DOHH2 (cell line): ENCODE data around the gene HSPA6.
"Not testable (repeated sequence)": the region's sequence is repeated elsewhere in the genome, so short reads cannot be mapped to it uniquely, and the experiment has no call there.

Experiments used
- H3F3A ChIP-seq: fragments of 200-600 bp; sonication (generic), shearing (Covaris generic); 2 replicates; pipeline ENCODE4 v1.6.0; 2016; ENCODE audit warnings: antibody characterized with exemption, mild to moderate bottlenecking; ENCODE audit not compliant: control insufficient read depth, insufficient read depth
- H3K27ac ChIP-seq: fragments of 200-600 bp; sonication (generic); 2 replicates; pipeline ENCODE4 v1.5.1; 2014; ENCODE audit warnings: low read depth, mild to moderate bottlenecking, low read length, moderate library complexity
- H3K27me3 ChIP-seq: fragments of 200-600 bp; sonication (generic); 2 replicates; pipeline ENCODE4 v1.6.1; 2014; ENCODE audit warnings: mild to moderate bottlenecking, low read length, mixed read lengths; ENCODE audit not compliant: control insufficient read depth
- H3K36me3 ChIP-seq: fragments of 200-600 bp; sonication (generic); 2 replicates; pipeline ENCODE4 v1.6.1; 2014; ENCODE audit warnings: mild to moderate bottlenecking, low read length, moderate library complexity, mixed read lengths; ENCODE audit not compliant: control insufficient read depth
- H3K4me1 ChIP-seq: fragments of 200-600 bp; sonication (generic); 2 replicates; pipeline ENCODE4 v1.6.1; 2014; ENCODE audit warnings: mild to moderate bottlenecking, low read length, mixed read lengths; ENCODE audit not compliant: control insufficient read depth
- H3K4me2 ChIP-seq: fragments of 200-600 bp; sonication (generic); 2 replicates; pipeline ENCODE4 v1.6.0; 2014; ENCODE audit warnings: mild to moderate bottlenecking, low read length, moderate library complexity
- H3K4me3 ChIP-seq: fragments of 200-600 bp; sonication (generic); 2 replicates; pipeline ENCODE4 v1.5.1; 2014; ENCODE audit warnings: mild to moderate bottlenecking, low read length, mixed read lengths
- H3K79me2 ChIP-seq: fragments of 200-600 bp; sonication (generic); 2 replicates; pipeline ENCODE4 v1.6.1; 2014; ENCODE audit warnings: mild to moderate bottlenecking, low read length, mixed read lengths; ENCODE audit not compliant: control insufficient read depth
- H3K9me2 ChIP-seq: fragments of 200-600 bp; sonication (generic); replicated peaks from 2 replicates; pipeline ENCODE4 v1.6.1; 2014; ENCODE audit warnings: mild to moderate bottlenecking, low read length, mixed read lengths; ENCODE audit not compliant: control insufficient read depth
- H3K9me3 ChIP-seq: fragments of 200-600 bp; sonication (generic); 2 replicates; pipeline ENCODE4 v1.6.1; 2014; ENCODE audit warnings: antibody characterized with exemption, low read length, mixed read lengths; ENCODE audit not compliant: control insufficient read depth, insufficient read depth
- H4K20me1 ChIP-seq: fragments of 200-600 bp; sonication (generic); 2 replicates; pipeline ENCODE4 v1.6.0; 2014; ENCODE audit warnings: low read depth, mild to moderate bottlenecking, antibody characterized with exemption, low read length, moderate library complexity; ENCODE audit not compliant: control insufficient read depth, insufficient read depth

Gene HSPA6

GRCh38 chr1:161557506-161558450 is 33.4 kb downstream of the HSPA6 start:
- not testable (repeated sequence) for H3K9me2 ChIP-seq, H3K36me3 ChIP-seq, H4K20me1 ChIP-seq, H3K9me3 ChIP-seq, H3K4me2 ChIP-seq, H3K27ac ChIP-seq, H3K4me3 ChIP-seq, H3K79me2 ChIP-seq, H3K4me1 ChIP-seq, H3F3A ChIP-seq, H3K27me3 ChIP-seq

- H4K20me1 ChIP-seq, H3K4me3 ChIP-seq, H3K27ac ChIP-seq, H3K79me2 ChIP-seq, H3K27me3 ChIP-seq, H3K4me1 ChIP-seq, H3K9me2 ChIP-seq, H3K9me3 ChIP-seq, H3K36me3 ChIP-seq, H3F3A ChIP-seq: not testable (repeated sequence)
- peak overlapping the region; percentile 46 for H3K4me2 ChIP-seq
Observed at GRCh38 chr1:161560960-161561715, 36.8 kb downstream of the HSPA6 start.

- not testable (repeated sequence) for H3K9me2 ChIP-seq, H3K9me3 ChIP-seq, H4K20me1 ChIP-seq, H3K79me2 ChIP-seq, H3K4me2 ChIP-seq, H3K27ac ChIP-seq, H3K27me3 ChIP-seq, H3K36me3 ChIP-seq, H3K4me3 ChIP-seq, H3F3A ChIP-seq
- peaks cover 14% of the 10 kb centered on the region for H3K4me1 ChIP-seq
Observed at GRCh38 chr1:161562441-161562840, 38.1 kb downstream of the HSPA6 start.

- H3K9me2 ChIP-seq, H4K20me1 ChIP-seq, H3K27me3 ChIP-seq, H3K4me3 ChIP-seq, H3K36me3 ChIP-seq, H3K27ac ChIP-seq, H3K4me2 ChIP-seq, H3K9me3 ChIP-seq, H3F3A ChIP-seq, H3K79me2 ChIP-seq: not testable (repeated sequence)
- H3K4me1 ChIP-seq: peaks cover 14% of the 10 kb centered on the region
Observed at GRCh38 chr1:161563522-161563921, 39.2 kb downstream of the HSPA6 start.

GRCh38 chr1:161566602-161566960 is 42.2 kb downstream of the HSPA6 start:
- H3K4me2 ChIP-seq, H3K79me2 ChIP-seq, H3K27me3 ChIP-seq, H4K20me1 ChIP-seq, H3K27ac ChIP-seq, H3K36me3 ChIP-seq, H3F3A ChIP-seq, H3K4me3 ChIP-seq, H3K9me3 ChIP-seq, H3K9me2 ChIP-seq, H3K4me1 ChIP-seq: not testable (repeated sequence)

- H3K36me3 ChIP-seq, H3K27me3 ChIP-seq, H3K4me1 ChIP-seq, H3K4me2 ChIP-seq, H3K9me3 ChIP-seq, H3K27ac ChIP-seq, H3K9me2 ChIP-seq, H3K79me2 ChIP-seq, H4K20me1 ChIP-seq, H3F3A ChIP-seq, H3K4me3 ChIP-seq: not testable (repeated sequence)
Observed at GRCh38 chr1:161571703-161572102, 47.4 kb downstream of the HSPA6 start.
